Naive thymus-derived CD4-positive, alpha-beta T cell (primary cell): ENCODE measurements around the gene CHI3L1. TPM values are rescaled to one million over a fixed set of nuclear protein-coding genes. Genes with fewer than 3 reads are reported as not detected.

Source experiments
- ATAC-seq: fragments of 150-1000 bp; cut with Tn5 transposase; 2 replicates; pipeline ENCODE4 v1.10.0; 2021; ENCODE audit warnings: mild to moderate bottlenecking, moderate library complexity
- CTCF ChIA-PET: fragments of 350-600 bp; sonication (Branson Sonifier 250); formaldehyde crosslinking; loops from one replicate; lab custom pipeline; 2021; ENCODE audit warnings: antibody characterized with exemption; lab: Charles Lee
- POLR2A ChIA-PET: fragments of 350-600 bp; sonication (Branson Sonifier 250); formaldehyde crosslinking; loops from one replicate; lab custom pipeline; 2021; ENCODE audit warnings: antibody characterized with exemption, inconsistent platforms; lab: Charles Lee
- DNase-seq, 9 donors: peaks; one replicate each; pipeline versions ENCODE4 v3.0.0 to v3.0.0-alpha.2; 2020 to 2022; ENCODE audit warnings: mixed read lengths in 1 of 9
- H3K27ac ChIP-seq: one replicate; pipeline ENCODE4 v1.7.0; 2013; ENCODE audit warnings: mild to moderate bottlenecking, low read depth, low read length, moderate library complexity
- H3K27me3 ChIP-seq, 2 donors: one replicate each; pipeline ENCODE4 v1.7.0; 2013; ENCODE audit warnings: low read length in 2 of 2, mild to moderate bottlenecking in 2 of 2, moderate library complexity in 2 of 2; ENCODE audit not compliant: control insufficient read depth in 2 of 2, insufficient read depth in 2 of 2
- H3K36me3 ChIP-seq, 3 experiments: 1 replicate in 2 of 3; 2 replicates in 1 of 3; pipeline ENCODE4 v1.7.0; 2013; ENCODE audit warnings: low read length in 3 of 3, mild to moderate bottlenecking in 3 of 3, moderate library complexity in 1 of 3; ENCODE audit not compliant: insufficient read depth in 3 of 3, control insufficient read depth in 2 of 3
- H3K4me1 ChIP-seq, 2 donors: one replicate each; pipeline ENCODE4 v1.7.0; 2013; ENCODE audit warnings: low read length in 2 of 2, mild to moderate bottlenecking in 2 of 2, moderate library complexity in 1 of 2; ENCODE audit not compliant: control insufficient read depth in 2 of 2, insufficient read depth in 2 of 2
- H3K4me3 ChIP-seq: 2 replicates; pipeline ENCODE4 v1.7.0; 2013; ENCODE audit warnings: mild to moderate bottlenecking, low read length
- H3K9me3 ChIP-seq, 3 experiments: 1 replicate in 2 of 3; 2 replicates in 1 of 3; pipeline ENCODE4 v1.7.0; 2013; ENCODE audit warnings: low read length in 3 of 3; ENCODE audit not compliant: control insufficient read depth in 2 of 3
- H3K27ac Mint-ChIP-seq, 9 donors: one replicate each; pipeline ENCODE4 v1.8.0; 2020 to 2022; ENCODE audit warnings: mixed read lengths in 9 of 9, mild to moderate bottlenecking in 8 of 9, moderate library complexity in 5 of 9, inconsistent platforms in 2 of 9
- H3K27me3 Mint-ChIP-seq, 5 donors: one replicate each; pipeline ENCODE4 v1.8.0; 2021 to 2022; ENCODE audit warnings: mixed read lengths in 5 of 5, mild to moderate bottlenecking in 1 of 5
- H3K36me3 Mint-ChIP-seq, 5 donors: one replicate each; pipeline ENCODE4 v1.8.0; 2020 to 2022; ENCODE audit warnings: mixed read lengths in 5 of 5, mild to moderate bottlenecking in 3 of 5, inconsistent platforms in 1 of 5
- H3K4me1 Mint-ChIP-seq, 7 donors: one replicate each; pipeline ENCODE4 v1.8.0; 2020 to 2022; ENCODE audit warnings: mixed read lengths in 7 of 7, mild to moderate bottlenecking in 3 of 7, inconsistent platforms in 1 of 7
- H3K4me3 Mint-ChIP-seq, 10 donors: one replicate each; pipeline ENCODE4 v1.8.0; 2020 to 2022; ENCODE audit warnings: mild to moderate bottlenecking in 10 of 10, mixed read lengths in 10 of 10, moderate library complexity in 6 of 10, inconsistent platforms in 2 of 10
- H3K9me3 Mint-ChIP-seq, 11 donors: one replicate each; pipeline ENCODE4 v1.8.0; 2020 to 2022; ENCODE audit warnings: mixed read lengths in 11 of 11, mild to moderate bottlenecking in 4 of 11, inconsistent platforms in 1 of 11, moderate library complexity in 1 of 11
- intact Hi-C, 2 donors: fragments of 100-400 bp; cut with micrococcal nuclease; formaldehyde crosslinking; loops; one replicate each; pipeline ENCODE4 v1.15.1; 2023
- polyA plus RNA-seq, 2 donors: library from polyadenylated mRNA; unstranded; fragments of 300-500 nt; fragmentation: Illumina TruSeq; gene quantifications; one replicate each; pipeline ENCODE4 v1.2.3, GENCODE V29; 2021
- total RNA-seq, 6 experiments: library from RNA in 5 of 6; stranded (reverse) in 5 of 6; gene quantifications; 1 replicate in 5 of 6; 2 replicates in 1 of 6; pipeline ENCODE4 v1.2.3 and lab custom pipeline; 2021 to 2026

The CHI3L1 gene
- total and polyA plus RNA-seq, 7 experiments from 2014 or later, result 0.32 to 1.3 TPM; not detected in 5

- no peak overlapping the region for H3K27ac ChIP-seq
- H3K9me3 ChIP-seq, result no peaks in the 10 kb centered on the region
- Mint-ChIP-seq H3K4me1 (no peaks in the 10 kb centered on the region), H3K36me3 (no peaks in the 10 kb centered on the region), H3K27me3 (peaks cover 3 to 13% (median 5%) of the 10 kb centered on the region in 5 donors), H3K9me3 (no peaks in the 10 kb centered on the region), H3K4me3 (no peak overlapping the region), H3K27ac (no peak overlapping the region)
- H3K36me3 ChIP-seq, result no peaks in the 10 kb centered on the region
- ChIA-PET POLR2A (no interaction called here), CTCF (no interaction called here)
- H3K4me1 ChIP-seq, result no peaks in the 10 kb centered on the region
- no peak overlapping the region for H3K4me3 ChIP-seq
- ATAC-seq (no peak), DNase-seq (no peak)
- no peaks in the 10 kb centered on the region for H3K27me3 ChIP-seq
- intact Hi-C loops, result no loop called here
These were observed 36.7 kb upstream of the CHI3L1 start for GRCh38 chr1:203223012-203223775.

- H3K36me3 ChIP-seq, result no peaks in the 10 kb centered on the region
- H3K27me3 ChIP-seq, result peaks cover 0 to 3% of the 10 kb centered on the region in 2 donors
- intact Hi-C loops, result loop anchor here in 1 of 2 donors (5.0 kb wide), 1 partner anchor 103 kb away; no protein-coding TSS in a partner anchor
- CTCF ChIA-PET, result interaction anchor here (1.0 to 1.1 kb wide), 2 partner anchors 45 to 180 kb away, joined by 3 read pairs; partner anchors contain the start of gene MYBPH
- DNase-seq, result no peak
- Mint-ChIP-seq H3K27me3 (peaks cover 0 to 19% (median 10%) of the 10 kb centered on the region in 5 donors), H3K36me3 (no peaks in the 10 kb centered on the region), H3K9me3 (no peaks in the 10 kb centered on the region), H3K4me1 (peaks cover 2 to 6% (median 5%) of the 10 kb centered on the region in 7 donors), H3K4me3 (no peak overlapping the region), H3K27ac (no peak overlapping the region)
- ATAC-seq, result no peak
- H3K4me1 ChIP-seq, result no peaks in the 10 kb centered on the region
- H3K27ac ChIP-seq, result no peak overlapping the region
- no peak overlapping the region for H3K4me3 ChIP-seq
- H3K9me3 ChIP-seq, result no peaks in the 10 kb centered on the region
- POLR2A ChIA-PET, result no interaction called here
These were observed 33.4 kb upstream of the CHI3L1 start for GRCh38 chr1:203219934-203220333.

- intact Hi-C loops, result loop anchor here in 1 of 2 donors (5.0 kb wide), 1 partner anchor 102 kb away; no protein-coding TSS in a partner anchor
- CTCF ChIA-PET, result interaction anchor here (1.0 to 4.8 kb wide), 4 partner anchors 9 to 179 kb away, joined by 3 to 46 read pairs (median 3); partner anchors contain the start of gene MYBPH
- Mint-ChIP-seq H3K4me1 (peaks cover 2 to 8% (median 6%) of the 10 kb centered on the region in 7 donors), H3K27ac (no peak overlapping the region), H3K4me3 (no peak overlapping the region), H3K27me3 (peaks cover 0 to 21% (median 10%) of the 10 kb centered on the region in 5 donors), H3K36me3 (no peaks in the 10 kb centered on the region), H3K9me3 (no peaks in the 10 kb centered on the region)
- H3K27me3 ChIP-seq, result peaks cover 0 to 3% of the 10 kb centered on the region in 2 donors
- no peak overlapping the region for H3K27ac ChIP-seq
- no peaks in the 10 kb centered on the region for H3K4me1 ChIP-seq
- no peak overlapping the region for H3K4me3 ChIP-seq
- ATAC-seq (no peak), DNase-seq (no peak)
- POLR2A ChIA-PET, result no interaction called here
- no peaks in the 10 kb centered on the region for H3K9me3 ChIP-seq
- H3K36me3 ChIP-seq, result no peaks in the 10 kb centered on the region
These were observed 32.7 kb upstream of the CHI3L1 start for GRCh38 chr1:203219171-203219570.

GRCh38 chr1:203217668-203218067 lies 31.2 kb upstream of the CHI3L1 start:
- intact Hi-C loops, result loop anchor here (2.0 to 5.0 kb wide), 2 partner anchors 100 to 101 kb away; no protein-coding TSS in a partner anchor
- CTCF ChIA-PET, result interaction anchor here (0.6 to 4.8 kb wide), 4 partner anchors 10 to 466 kb away, joined by 4 to 46 read pairs (median 4); no protein-coding TSS in a partner anchor

GRCh38 chr1:203217139-203217655 lies 30.7 kb upstream of the CHI3L1 start:
- no peak for DNase-seq
- H3K27ac ChIP-seq, result no peak overlapping the region

More at GRCh38 chr1:203217668-203218067, 31.2 kb upstream of the CHI3L1 start:
- no peaks in the 10 kb centered on the region for H3K36me3 ChIP-seq
- H3K27me3 Mint-ChIP-seq, result peaks cover 0 to 24% (median 10%) of the 10 kb centered on the region in 5 donors
- POLR2A ChIA-PET, result interaction anchor here (0.6 kb wide), 1 partner anchor 244 kb away, joined by 3 read pairs; no protein-coding TSS in a partner anchor
- no peaks in the 10 kb centered on the region for H3K4me1 ChIP-seq
- H3K4me3 ChIP-seq, result no peak overlapping the region
- H3K9me3 Mint-ChIP-seq, result no peaks in the 10 kb centered on the region
- no peak overlapping the region for H3K4me3 Mint-ChIP-seq
- H3K36me3 Mint-ChIP-seq, result no peaks in the 10 kb centered on the region
- no peaks in the 10 kb centered on the region for H3K9me3 ChIP-seq
- peaks cover 0 to 3% of the 10 kb centered on the region in 2 donors for H3K27me3 ChIP-seq
- DNase-seq (no peak), ATAC-seq (no peak)
- H3K27ac ChIP-seq, result no peak overlapping the region
- H3K4me1 Mint-ChIP-seq, result peaks cover 2 to 8% (median 6%) of the 10 kb centered on the region in 7 donors
- H3K27ac Mint-ChIP-seq, result no peak overlapping the region

More at GRCh38 chr1:203217139-203217655, 30.7 kb upstream of the CHI3L1 start:
- no peaks in the 10 kb centered on the region for H3K9me3 Mint-ChIP-seq
- H3K4me3 ChIP-seq, result no peak overlapping the region
- H3K4me1 Mint-ChIP-seq, result peaks cover 2 to 8% (median 6%) of the 10 kb centered on the region in 7 donors
- H3K36me3 ChIP-seq, result no peaks in the 10 kb centered on the region
- no peaks in the 10 kb centered on the region for H3K4me1 ChIP-seq
- intact Hi-C loops, result loop anchor here (2.0 to 5.0 kb wide), 2 partner anchors 100 kb away; no protein-coding TSS in a partner anchor
- ChIA-PET POLR2A (interaction anchor here (0.6 kb wide), 1 partner anchor 233 kb away, joined by 4 read pairs; no protein-coding TSS in a partner anchor), CTCF (interaction anchor here (0.6 to 4.8 kb wide), 5 partner anchors 8 to 466 kb away, joined by 4 to 46 read pairs (median 4); no protein-coding TSS in a partner anchor)
- H3K27me3 Mint-ChIP-seq, result peaks cover 0 to 24% (median 10%) of the 10 kb centered on the region in 5 donors
- no peak overlapping the region for H3K4me3 Mint-ChIP-seq
- H3K36me3 Mint-ChIP-seq, result no peaks in the 10 kb centered on the region
- no peak for ATAC-seq
- H3K9me3 ChIP-seq, result no peaks in the 10 kb centered on the region
- peak overlapping the region in 1 of 9 donors; percentile 43 for H3K27ac Mint-ChIP-seq
- peaks cover 0 to 3% of the 10 kb centered on the region in 2 donors for H3K27me3 ChIP-seq
